ENCODE results near the gene RABL6.

GRCh38 chr9:136820971-136821825 lies 13.4 kb downstream of the RABL6 start:
- TF ChIP-seq EZH2 (IDR thresholded peaks at IDR 0.05) (no peak), POLR2AphosphoS5 (IDR thresholded peaks at IDR 0.05; ENCODE audit: borderline replicate concordance, low read depth, low read length) (no peak)

All from SK-N-MC (cell line).